Subcutaneous adipose tissue (tissue), 4 donors: ENCODE data around the gene NPLOC4. TPM values are rescaled to one million over a fixed set of nuclear protein-coding genes. Genes with fewer than 3 reads are reported as not detected.

Experiments
- CTCF ChIP-seq: fragments of 450-650 bp; IDR thresholded peaks from one replicate; pipeline ENCODE4 v1.5.1; 2016; ENCODE audit warnings: low read depth, mild to moderate bottlenecking, control low read depth, antibody characterized with exemption, moderate library complexity
- total RNA-seq, 4 donors: library from RNA; depleted of rRNA; stranded (reverse); fragments of >200 nt; gene quantifications; one replicate each; pipeline ENCODE4 v1.1.0, GENCODE V29; 2016

NPLOC4 gene
- total RNA-seq, 4 donors from 2014 or later, result 47.4 to 112 (median 62.8) TPM

GRCh38 chr17:81641825-81642489, 5.0 kb upstream of the NPLOC4 start:
- no peak for TF ChIP-seq CTCF

GRCh38 chr17:81640011-81640410, 3.1 kb upstream of the NPLOC4 start:
- no peak for TF ChIP-seq CTCF

- no peak for TF ChIP-seq CTCF
These were observed 1.8 kb upstream of the NPLOC4 start for GRCh38 chr17:81638683-81639082.

- no peak for TF ChIP-seq CTCF
These were observed 873 bp downstream of the NPLOC4 start for GRCh38 chr17:81635973-81636504.

GRCh38 chr17:81635431-81635830, 1.5 kb downstream of the NPLOC4 start:
- no peak for TF ChIP-seq CTCF

GRCh38 chr17:81631482-81631881, 5.4 kb downstream of the NPLOC4 start:
- TF ChIP-seq CTCF, result no peak

- TF ChIP-seq CTCF, result no peak
These were observed 6.6 kb downstream of the NPLOC4 start for GRCh38 chr17:81630274-81630673.
